Measurements from ENCODE around the gene TPSD1.
"Not testable (repeated sequence)": the region's sequence is repeated elsewhere in the genome, so short reads cannot be mapped to it uniquely, and the experiment has no call there.

The TPSD1 gene

GRCh38 chr16:1255276-1256122 lies at the start of gene TPSD1:
TPSD1 (plus strand) TSS chr16:1256069; CDS start chr16:1256281, 212 bp downstream.
- not testable (repeated sequence) for DNase-seq

- DNase-seq: no peak
These were observed 49.5 kb upstream of the TPSD1 start for GRCh38 chr16:1206326-1206725.

GRCh38 chr16:1206786-1207185 lies 49.1 kb upstream of the TPSD1 start:
- no peak for DNase-seq

GRCh38 chr16:1208239-1208830 lies 47.5 kb upstream of the TPSD1 start:
- no peak for DNase-seq

GRCh38 chr16:1209081-1209480 lies 46.8 kb upstream of the TPSD1 start:
- DNase-seq: no peak

- DNase-seq: no peak
These were observed 45.4 kb upstream of the TPSD1 start for GRCh38 chr16:1210461-1210860.

- DNase-seq: no peak
These were observed 44.2 kb upstream of the TPSD1 start for GRCh38 chr16:1211451-1212268.

- no peak for DNase-seq
These were observed 43.2 kb upstream of the TPSD1 start for GRCh38 chr16:1212616-1213194.

- no peak for DNase-seq
These were observed 42.6 kb upstream of the TPSD1 start for GRCh38 chr16:1213231-1213630.

GRCh38 chr16:1213796-1214372 lies 42.0 kb upstream of the TPSD1 start:
- DNase-seq: no peak

- no peak for DNase-seq
These were observed 41.1 kb upstream of the TPSD1 start for GRCh38 chr16:1214719-1215118.

- DNase-seq: no peak
These were observed 40.1 kb upstream of the TPSD1 start for GRCh38 chr16:1215574-1216295.

GRCh38 chr16:1216296-1216619 lies 39.6 kb upstream of the TPSD1 start:
- DNase-seq: no peak

GRCh38 chr16:1216681-1217400 lies 39.0 kb upstream of the TPSD1 start:
- no peak for DNase-seq

- DNase-seq: no peak
These were observed 38.3 kb upstream of the TPSD1 start for GRCh38 chr16:1217526-1217925.

GRCh38 chr16:1218061-1218929 lies 37.6 kb upstream of the TPSD1 start:
- no peak for DNase-seq

GRCh38 chr16:1218930-1219611 lies 36.8 kb upstream of the TPSD1 start:
- DNase-seq: no peak

GRCh38 chr16:1220098-1220728 lies 35.7 kb upstream of the TPSD1 start:
- DNase-seq: no peak

Measured in hippocampal formation (tissue), 2 donors.